Stimulated activated CD4-positive, alpha-beta T cell treated with anti-CD3 and anti-CD28 coated beads, Interleukin-12 subunit alpha, Interleukin-12 subunit beta, amount 100 ng/mL, for 48 hours (primary cell): ENCODE measurements around the gene APOBEC3B.
A peak's percentile ranks its signal among the peaks of the same experiment; 100 is the strongest.
"Not testable (repeated sequence)": the region's sequence is repeated elsewhere in the genome, so short reads cannot be mapped to it uniquely, and the experiment has no call there.

ENCODE experiments used
- DNase-seq, 3 donors: peaks; one replicate each; pipeline ENCODE4 v3.0.0-alpha.2; 2020; ENCODE audit warnings: low read depth in 2 of 3, low spot score in 1 of 3

Gene APOBEC3B

GRCh38 chr22:38987171-38987895, 5.2 kb downstream of the APOBEC3B start:
- DNase-seq: no peak

GRCh38 chr22:38989466-38989865, 7.3 kb downstream of the APOBEC3B start:
- no peak for DNase-seq

GRCh38 chr22:38992871-38993371, 10.8 kb downstream of the APOBEC3B start:
- not testable (repeated sequence) for DNase-seq

GRCh38 chr22:38996105-38996504, 14.0 kb downstream of the APOBEC3B start:
- no peak for DNase-seq

GRCh38 chr22:38997518-38997917, 15.4 kb downstream of the APOBEC3B start:
- DNase-seq: no peak

GRCh38 chr22:39003165-39003638, 21.1 kb downstream of the APOBEC3B start:
- peak; percentile 64 to 65 (median 65) for DNase-seq

GRCh38 chr22:39007177-39007576, 25.0 kb downstream of the APOBEC3B start:
- no peak for DNase-seq

GRCh38 chr22:39008271-39008850, 26.2 kb downstream of the APOBEC3B start:
- DNase-seq: not testable (repeated sequence)

GRCh38 chr22:39010946-39011345, 28.8 kb downstream of the APOBEC3B start:
- no peak for DNase-seq

- no peak for DNase-seq
Measured at GRCh38 chr22:39012533-39013511, 30.7 kb downstream of the APOBEC3B start.

GRCh38 chr22:39013561-39013941, 31.4 kb downstream of the APOBEC3B start:
- DNase-seq: not testable (repeated sequence)

GRCh38 chr22:39013942-39014722, 32.0 kb downstream of the APOBEC3B start, which contains the start of gene APOBEC3C:
Gene APOBEC3C (plus strand): TSS chr22:39014257. CDS start chr22:39014363, 106 bp downstream.
- peak; percentile 71 to 73 (median 72) for DNase-seq

- not testable (repeated sequence) for DNase-seq
Measured at GRCh38 chr22:39014723-39015121, 32.6 kb downstream of the APOBEC3B start.

- DNase-seq: no peak
Measured at GRCh38 chr22:39016592-39016991, 34.4 kb downstream of the APOBEC3B start.

- no peak for DNase-seq
Measured at GRCh38 chr22:39017596-39018365, 35.6 kb downstream of the APOBEC3B start.

GRCh38 chr22:39020021-39020651, 38.0 kb downstream of the APOBEC3B start:
- not testable (repeated sequence) for DNase-seq

- DNase-seq: no peak
Measured at GRCh38 chr22:39021552-39022250, 39.6 kb downstream of the APOBEC3B start.

GRCh38 chr22:39024519-39025308, 42.6 kb downstream of the APOBEC3B start:
- no peak for DNase-seq
